ENCODE measurements around the gene ASIC4.

GRCh38 chr2:219497495-219498279 lies 16.6 kb upstream of the ASIC4 start:
- TF ChIP-seq CTCF (optimal IDR thresholded peaks at IDR 0.05 in 1 of 3, IDR thresholded peaks at IDR 0.05 in 1 of 3, conservative IDR thresholded peaks at IDR 0.05 in 1 of 3; ENCODE audit: extremely low read depth in 1 of 3, insufficient read depth in 2 of 3, low read length in 3 of 3) (no peak), EZH2 (IDR thresholded peaks at IDR 0.05; ENCODE audit: low read length) (peak; percentile 81)
